ENCODE measurements around the gene TCAIM. TPM values are rescaled to one million over a fixed set of nuclear protein-coding genes. Genes with fewer than 3 reads are reported as not detected.

The TCAIM gene
- polyA plus RNA-seq, 1 donor (not counting 4 experiments of a cell fraction or from before 2014, with no cell fraction given) = 28.0 TPM

- peaks cover 36 to 37% of the 10 kb centered on the region in 2 experiments for H3K36me3 ChIP-seq (ENCODE audit: control insufficient read depth in 2 of 2, extremely low read depth in 1 of 2, insufficient read depth in 2 of 2, low read length in 2 of 2)
- H3K9me3 ChIP-seq (ENCODE audit: control insufficient read depth, low read depth, low read length) = no peaks in the 10 kb centered on the region
- H3K27ac ChIP-seq (ENCODE audit: control insufficient read depth, insufficient read depth, low read length) = no peak overlapping the region
- TF ChIP-seq CTCF (optimal IDR thresholded peaks at IDR 0.05 in 1 of 3, IDR thresholded peaks at IDR 0.05 in 1 of 3, conservative IDR thresholded peaks at IDR 0.05 in 1 of 3; ENCODE audit: extremely low read depth in 1 of 3, insufficient read depth in 2 of 3, low read length in 3 of 3) (no peak), EZH2 (IDR thresholded peaks at IDR 0.05; ENCODE audit: low read length) (no peak)
- no peak overlapping the region for H3K4me2 ChIP-seq (ENCODE audit: control insufficient read depth, extremely low read depth, insufficient read depth, low read depth, low read length)
- no peaks in the 10 kb centered on the region for H3K79me2 ChIP-seq (ENCODE audit: control insufficient read depth, insufficient read depth, low read length)
- H3K9ac ChIP-seq (ENCODE audit: control insufficient read depth, extremely low read depth, insufficient read depth, low read length) = no peak overlapping the region
- dilution Hi-C loops (cut with MboI; ENCODE audit: extremely low pct_ligation_motif_present, low sequenced_read_pairs) = no loop called here
- H3K9me1 ChIP-seq (ENCODE audit: control insufficient read depth, extremely low read depth, insufficient read depth, low read length) = no peaks in the 10 kb centered on the region
- H3K4me3 ChIP-seq (ENCODE audit: control insufficient read depth in 2 of 3, extremely low read depth in 1 of 3, insufficient read depth in 2 of 3, low read depth in 1 of 3, low read length in 3 of 3) = no peak overlapping the region
- no peaks in the 10 kb centered on the region for H3K27me3 ChIP-seq (ENCODE audit: control insufficient read depth, extremely low read depth, insufficient read depth, low read length)
- no peak for DNase-seq (ENCODE audit: low read depth, low spot score)
- no peaks in the 10 kb centered on the region for H3K4me1 ChIP-seq (ENCODE audit: control insufficient read depth, extremely low read depth, insufficient read depth, low read length)
- FAIRE-seq = no peak
- no peaks in the 10 kb centered on the region for H4K20me1 ChIP-seq (ENCODE audit: control insufficient read depth, extremely low read depth, insufficient read depth, low read length)
- no peak overlapping the region for H2AFZ ChIP-seq (ENCODE audit: control insufficient read depth, low read length)
Observed at GRCh38 chr3:44446929-44447328, 108.4 kb downstream of the TCAIM start.

GRCh38 chr3:44451441-44451840, 112.9 kb downstream of the TCAIM start:
- Histone ChIP-seq H3K9ac (ENCODE audit: control insufficient read depth, extremely low read depth, insufficient read depth, low read length) (no peak overlapping the region), H3K9me1 (ENCODE audit: control insufficient read depth, extremely low read depth, insufficient read depth, low read length) (no peaks in the 10 kb centered on the region), H3K4me1 (ENCODE audit: control insufficient read depth, extremely low read depth, insufficient read depth, low read length) (no peaks in the 10 kb centered on the region), H3K4me2 (ENCODE audit: control insufficient read depth, extremely low read depth, insufficient read depth, low read depth, low read length) (no peak overlapping the region), H3K27ac (ENCODE audit: control insufficient read depth, insufficient read depth, low read length) (no peak overlapping the region), H3K4me3 (ENCODE audit: control insufficient read depth in 2 of 3, extremely low read depth in 1 of 3, insufficient read depth in 2 of 3, low read depth in 1 of 3, low read length in 3 of 3) (no peak overlapping the region), H3K9me3 (ENCODE audit: control insufficient read depth, low read depth, low read length) (no peaks in the 10 kb centered on the region), H3K27me3 (ENCODE audit: control insufficient read depth, extremely low read depth, insufficient read depth, low read length) (no peaks in the 10 kb centered on the region), H2AFZ (ENCODE audit: control insufficient read depth, low read length) (no peak overlapping the region), H4K20me1 (ENCODE audit: control insufficient read depth, extremely low read depth, insufficient read depth, low read length) (no peaks in the 10 kb centered on the region), H3K36me3 (ENCODE audit: control insufficient read depth in 2 of 2, extremely low read depth in 1 of 2, insufficient read depth in 2 of 2, low read length in 2 of 2) (peaks cover 27 to 50% of the 10 kb centered on the region in 2 experiments), H3K79me2 (ENCODE audit: control insufficient read depth, insufficient read depth, low read length) (no peaks in the 10 kb centered on the region)
- DNase-seq (ENCODE audit: low read depth, low spot score) (no peak), FAIRE-seq (no peak)
- TF ChIP-seq EZH2 (IDR thresholded peaks at IDR 0.05; ENCODE audit: low read length) (no peak), CTCF (optimal IDR thresholded peaks at IDR 0.05 in 1 of 3, IDR thresholded peaks at IDR 0.05 in 1 of 3, conservative IDR thresholded peaks at IDR 0.05 in 1 of 3; ENCODE audit: extremely low read depth in 1 of 3, insufficient read depth in 2 of 3, low read length in 3 of 3) (no peak)
- dilution Hi-C loops (cut with MboI; ENCODE audit: extremely low pct_ligation_motif_present, low sequenced_read_pairs) = no loop called here
